Stomach (tissue), 4 donors: ENCODE results near the gene TRPC5OS.

Experiments used
- CTCF ChIP-seq, 7 experiments: fragments of 450-650 bp in 4 of 7; fragments of 200-600 bp in 3 of 7; sonication (generic) in 3 of 7; IDR thresholded peaks; one replicate each; pipeline ENCODE4 v1.5.1; 2016 to 2019; ENCODE audit warnings: antibody characterized with exemption in 7 of 7, control low read depth in 2 of 7, mild to moderate bottlenecking in 1 of 7
- EP300 ChIP-seq: sonication (generic); formaldehyde crosslinking; IDR thresholded peaks from one replicate; pipeline ENCODE4 v1.6.1; 2017; ENCODE audit warnings: antibody characterized with exemption
- POLR2A ChIP-seq, 4 donors: fragments of 450-650 bp; IDR thresholded peaks; one replicate each; pipeline ENCODE4 v1.6.1; 2016; ENCODE audit warnings: antibody characterized with exemption in 4 of 4, control low read depth in 2 of 4, mild to moderate bottlenecking in 1 of 4, moderate library complexity in 1 of 4
- POLR2AphosphoS5 ChIP-seq, 3 donors: sonication (generic); formaldehyde crosslinking; IDR thresholded peaks; one replicate each; pipeline ENCODE4 v1.6.1; 2016; ENCODE audit warnings: antibody characterized with exemption in 3 of 3

GRCh38 chrX:111854556-111855490 lies 21.2 kb upstream of the TRPC5OS start:
- TF ChIP-seq POLR2A (IDR thresholded peaks at IDR 0.05) (no peak), CTCF (IDR thresholded peaks at IDR 0.05) (no peak), EP300 (no peak), POLR2AphosphoS5 (IDR thresholded peaks at IDR 0.05) (no peak)
